ENCODE measurements around the gene HMGN1.
"Not testable (repeated sequence)": the region's sequence is repeated elsewhere in the genome, so short reads cannot be mapped to it uniquely, and the experiment has no call there.

The HMGN1 gene

GRCh38 chr21:39385299-39386145 is 36.6 kb upstream of the HMGN1 start:
- H3K27ac ChIP-seq (ENCODE audit: low read length), result peak overlapping the region; percentile 76
- H3K4me3 ChIP-seq (ENCODE audit: low read length in 2 of 2), result peak overlapping the region; percentile 57 to 71
- H3K36me3 ChIP-seq (ENCODE audit: control insufficient read depth in 2 of 2, insufficient read depth in 2 of 2, low read length in 2 of 2), result peaks cover 0 to 1% of the 10 kb centered on the region in 2 donors
- peak overlapping the region in 1 of 2 donors; percentile 62 for H3K9ac ChIP-seq (ENCODE audit: low read length in 2 of 2)
- peaks cover 34% of the 10 kb centered on the region for H3K4me1 ChIP-seq (ENCODE audit: control insufficient read depth, insufficient read depth, low read length)
- no peaks in the 10 kb centered on the region for H3K9me3 ChIP-seq (ENCODE audit: control insufficient read depth in 2 of 2, low read length in 2 of 2)
- no peaks in the 10 kb centered on the region for H3K27me3 ChIP-seq (ENCODE audit: control insufficient read depth in 1 of 2, insufficient read depth in 2 of 2, low read length in 2 of 2)

GRCh38 chr21:39384674-39385298 is 35.9 kb upstream of the HMGN1 start:
- H3K9ac ChIP-seq (ENCODE audit: low read length in 2 of 2), result peak overlapping the region in 1 of 2 donors; percentile 13
- H3K27me3 ChIP-seq (ENCODE audit: control insufficient read depth in 1 of 2, insufficient read depth in 2 of 2, low read length in 2 of 2), result no peaks in the 10 kb centered on the region
- H3K9me3 ChIP-seq (ENCODE audit: control insufficient read depth in 2 of 2, low read length in 2 of 2), result no peaks in the 10 kb centered on the region
- H3K27ac ChIP-seq (ENCODE audit: low read length), result peak overlapping the region; percentile 55
- no peak overlapping the region for H3K4me3 ChIP-seq (ENCODE audit: low read length in 2 of 2)
- H3K36me3 ChIP-seq (ENCODE audit: control insufficient read depth in 2 of 2, insufficient read depth in 2 of 2, low read length in 2 of 2), result no peaks in the 10 kb centered on the region
- H3K4me1 ChIP-seq (ENCODE audit: control insufficient read depth, insufficient read depth, low read length), result peaks cover 34% of the 10 kb centered on the region

- not testable (repeated sequence) for H3K4me3 ChIP-seq (ENCODE audit: low read length in 2 of 2); H3K36me3 ChIP-seq (ENCODE audit: control insufficient read depth in 2 of 2, insufficient read depth in 2 of 2, low read length in 2 of 2); H3K27me3 ChIP-seq (ENCODE audit: control insufficient read depth in 1 of 2, insufficient read depth in 2 of 2, low read length in 2 of 2); H3K27ac ChIP-seq (ENCODE audit: low read length); H3K9me3 ChIP-seq (ENCODE audit: control insufficient read depth in 2 of 2, low read length in 2 of 2); H3K9ac ChIP-seq (ENCODE audit: low read length in 2 of 2)
- peaks cover 27% of the 10 kb centered on the region for H3K4me1 ChIP-seq (ENCODE audit: control insufficient read depth, insufficient read depth, low read length)
These were observed 33.2 kb upstream of the HMGN1 start for GRCh38 chr21:39382096-39382495.

GRCh38 chr21:39381009-39381408 is 32.1 kb upstream of the HMGN1 start:
- H3K4me3 ChIP-seq (ENCODE audit: low read length in 2 of 2), result peak overlapping the region; percentile 96 to 99
- no peaks in the 10 kb centered on the region for H3K27me3 ChIP-seq (ENCODE audit: control insufficient read depth in 1 of 2, insufficient read depth in 2 of 2, low read length in 2 of 2)
- H3K9ac ChIP-seq (ENCODE audit: low read length in 2 of 2), result peak overlapping the region; percentile 98 to 99
- no peaks in the 10 kb centered on the region for H3K36me3 ChIP-seq (ENCODE audit: control insufficient read depth in 2 of 2, insufficient read depth in 2 of 2, low read length in 2 of 2)
- peak overlapping the region; percentile 96 for H3K27ac ChIP-seq (ENCODE audit: low read length)
- H3K4me1 ChIP-seq (ENCODE audit: control insufficient read depth, insufficient read depth, low read length), result peaks cover 16% of the 10 kb centered on the region
- H3K9me3 ChIP-seq (ENCODE audit: control insufficient read depth in 2 of 2, low read length in 2 of 2), result no peaks in the 10 kb centered on the region

- Histone ChIP-seq H3K27me3 (ENCODE audit: control insufficient read depth in 1 of 2, insufficient read depth in 2 of 2, low read length in 2 of 2) (no peaks in the 10 kb centered on the region), H3K9ac (ENCODE audit: low read length in 2 of 2) (peak overlapping the region; percentile 98 to 99), H3K9me3 (ENCODE audit: control insufficient read depth in 2 of 2, low read length in 2 of 2) (no peaks in the 10 kb centered on the region)
These were observed 31.4 kb upstream of the HMGN1 start for GRCh38 chr21:39379986-39380891.

GRCh38 chr21:39377444-39378050 is 28.7 kb upstream of the HMGN1 start:
- H3K27ac ChIP-seq (ENCODE audit: low read length), result no peak overlapping the region
- no peaks in the 10 kb centered on the region for H3K36me3 ChIP-seq (ENCODE audit: control insufficient read depth in 2 of 2, insufficient read depth in 2 of 2, low read length in 2 of 2)
- no peaks in the 10 kb centered on the region for H3K9me3 ChIP-seq (ENCODE audit: control insufficient read depth in 2 of 2, low read length in 2 of 2)
- no peak overlapping the region for H3K4me3 ChIP-seq (ENCODE audit: low read length in 2 of 2)
- H3K27me3 ChIP-seq (ENCODE audit: control insufficient read depth in 1 of 2, insufficient read depth in 2 of 2, low read length in 2 of 2), result no peaks in the 10 kb centered on the region
- peaks cover 8% of the 10 kb centered on the region for H3K4me1 ChIP-seq (ENCODE audit: control insufficient read depth, insufficient read depth, low read length)
- no peak overlapping the region for H3K9ac ChIP-seq (ENCODE audit: low read length in 2 of 2)

More at GRCh38 chr21:39379986-39380891, 31.4 kb upstream of the HMGN1 start:
- H3K4me1 ChIP-seq (ENCODE audit: control insufficient read depth, insufficient read depth, low read length), result peaks cover 10% of the 10 kb centered on the region
- H3K4me3 ChIP-seq (ENCODE audit: low read length in 2 of 2), result peak overlapping the region; percentile 96 to 99
- H3K27ac ChIP-seq (ENCODE audit: low read length), result peak overlapping the region; percentile 96
- H3K36me3 ChIP-seq (ENCODE audit: control insufficient read depth in 2 of 2, insufficient read depth in 2 of 2, low read length in 2 of 2), result no peaks in the 10 kb centered on the region

GRCh38 chr21:39375446-39375845 is 26.6 kb upstream of the HMGN1 start:
- peaks cover 4% of the 10 kb centered on the region for H3K4me1 ChIP-seq (ENCODE audit: control insufficient read depth, insufficient read depth, low read length)
- no peaks in the 10 kb centered on the region for H3K9me3 ChIP-seq (ENCODE audit: control insufficient read depth in 2 of 2, low read length in 2 of 2)
- H3K9ac ChIP-seq (ENCODE audit: low read length in 2 of 2), result no peak overlapping the region
- H3K36me3 ChIP-seq (ENCODE audit: control insufficient read depth in 2 of 2, insufficient read depth in 2 of 2, low read length in 2 of 2), result no peaks in the 10 kb centered on the region
- no peaks in the 10 kb centered on the region for H3K27me3 ChIP-seq (ENCODE audit: control insufficient read depth in 1 of 2, insufficient read depth in 2 of 2, low read length in 2 of 2)
- H3K27ac ChIP-seq (ENCODE audit: low read length), result no peak overlapping the region
- H3K4me3 ChIP-seq (ENCODE audit: low read length in 2 of 2), result no peak overlapping the region

- no peaks in the 10 kb centered on the region for H3K9me3 ChIP-seq (ENCODE audit: control insufficient read depth in 2 of 2, low read length in 2 of 2)
- no peak overlapping the region for H3K9ac ChIP-seq (ENCODE audit: low read length in 2 of 2)
- no peaks in the 10 kb centered on the region for H3K27me3 ChIP-seq (ENCODE audit: control insufficient read depth in 1 of 2, insufficient read depth in 2 of 2, low read length in 2 of 2)
- H3K36me3 ChIP-seq (ENCODE audit: control insufficient read depth in 2 of 2, insufficient read depth in 2 of 2, low read length in 2 of 2), result no peaks in the 10 kb centered on the region
- H3K4me3 ChIP-seq (ENCODE audit: low read length in 2 of 2), result no peak overlapping the region
- H3K4me1 ChIP-seq (ENCODE audit: control insufficient read depth, insufficient read depth, low read length), result no peaks in the 10 kb centered on the region
- no peak overlapping the region for H3K27ac ChIP-seq (ENCODE audit: low read length)
These were observed 25.2 kb upstream of the HMGN1 start for GRCh38 chr21:39374046-39374445.

- H3K4me1 ChIP-seq (ENCODE audit: control insufficient read depth, insufficient read depth, low read length), result no peaks in the 10 kb centered on the region
- H3K9ac ChIP-seq (ENCODE audit: low read length in 2 of 2), result no peak overlapping the region
- H3K36me3 ChIP-seq (ENCODE audit: control insufficient read depth in 2 of 2, insufficient read depth in 2 of 2, low read length in 2 of 2), result no peaks in the 10 kb centered on the region
- no peaks in the 10 kb centered on the region for H3K9me3 ChIP-seq (ENCODE audit: control insufficient read depth in 2 of 2, low read length in 2 of 2)
- H3K27me3 ChIP-seq (ENCODE audit: control insufficient read depth in 1 of 2, insufficient read depth in 2 of 2, low read length in 2 of 2), result no peaks in the 10 kb centered on the region
- H3K4me3 ChIP-seq (ENCODE audit: low read length in 2 of 2), result no peak overlapping the region
- H3K27ac ChIP-seq (ENCODE audit: low read length), result no peak overlapping the region
These were observed 24.7 kb upstream of the HMGN1 start for GRCh38 chr21:39373634-39374033.

GRCh38 chr21:39369896-39370288 is 21.0 kb upstream of the HMGN1 start:
- H3K27ac ChIP-seq (ENCODE audit: low read length); H3K9me3 ChIP-seq (ENCODE audit: control insufficient read depth in 2 of 2, low read length in 2 of 2); H3K36me3 ChIP-seq (ENCODE audit: control insufficient read depth in 2 of 2, insufficient read depth in 2 of 2, low read length in 2 of 2); H3K4me3 ChIP-seq (ENCODE audit: low read length in 2 of 2); H3K9ac ChIP-seq (ENCODE audit: low read length in 2 of 2); H3K4me1 ChIP-seq (ENCODE audit: control insufficient read depth, insufficient read depth, low read length); H3K27me3 ChIP-seq (ENCODE audit: control insufficient read depth in 1 of 2, insufficient read depth in 2 of 2, low read length in 2 of 2): not testable (repeated sequence)
